GM18520 (cell line): Measurements from ENCODE around the gene RNF212.

ENCODE experiments used
- ATAC-seq: cut with Tn5 transposase; IDR thresholded peaks from one replicate; pipeline ENCODE4 v1.9.1; 2021; ENCODE audit not compliant: unreplicated experiment

Gene RNF212

GRCh38 chr4:1091561-1091995, 21.8 kb downstream of the RNF212 start:
- ATAC-seq: no peak

GRCh38 chr4:1090465-1091440, 22.6 kb downstream of the RNF212 start:
- no peak for ATAC-seq

DNA sequence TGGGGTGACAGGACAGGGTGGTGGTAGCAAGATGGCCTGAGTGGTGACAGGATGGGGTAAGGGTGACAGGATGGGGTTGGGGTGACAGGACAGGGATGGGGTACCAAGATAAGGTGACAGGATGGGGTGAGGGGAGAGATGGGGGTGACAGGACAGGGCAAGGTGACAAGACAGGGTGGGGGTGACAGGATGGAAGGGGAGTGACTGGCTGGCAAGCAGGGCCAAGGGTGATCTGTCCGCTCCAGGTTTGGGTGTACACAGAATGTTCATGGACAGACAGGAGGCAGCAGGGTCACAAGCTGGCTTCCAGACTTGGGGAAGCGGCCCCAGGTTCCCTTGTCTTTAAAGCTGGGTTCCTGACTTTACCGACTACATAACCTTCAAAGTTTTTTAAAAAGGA, 23.3 kb downstream of the RNF212 start:
- no peak for ATAC-seq

DNA sequence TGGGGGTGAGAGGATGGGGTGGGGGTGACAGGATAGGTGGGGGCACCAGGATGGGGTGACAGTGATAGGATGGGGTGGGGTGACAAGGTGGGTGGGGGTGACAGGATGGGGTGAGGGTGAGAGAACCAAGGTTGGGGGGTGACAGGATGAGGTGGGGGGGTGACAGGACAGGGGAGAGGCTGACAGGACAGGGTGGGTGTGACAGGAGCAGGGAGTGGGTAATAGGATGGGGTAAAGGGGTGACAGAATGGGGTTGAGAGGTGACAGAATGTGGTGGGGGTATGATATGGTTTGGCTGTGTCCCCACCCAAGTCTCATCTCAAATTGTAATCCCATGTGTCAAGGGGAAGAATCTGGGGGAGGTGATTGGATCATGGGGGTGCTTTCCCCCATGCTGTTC, 26.0 kb downstream of the RNF212 start:
- ATAC-seq: no peak

DNA sequence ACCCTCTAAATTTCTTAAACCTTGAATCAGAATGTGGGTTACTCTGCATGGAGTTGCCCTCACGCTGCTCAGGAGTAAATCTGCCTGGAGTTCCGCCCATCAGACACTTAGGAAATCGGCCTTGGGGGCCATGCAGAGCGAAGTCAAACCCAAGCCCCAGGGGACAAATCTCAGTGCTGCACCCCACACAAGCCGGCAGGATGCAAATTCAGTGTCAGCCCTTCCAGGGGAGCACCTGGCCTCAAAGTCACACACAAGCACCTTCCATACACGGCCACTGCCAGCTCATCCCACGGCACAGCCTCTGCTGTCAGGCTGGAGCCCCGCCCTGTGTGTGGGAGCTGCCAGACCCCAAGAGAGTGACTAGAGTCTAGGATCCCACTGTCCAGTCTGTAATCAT, 27.4 kb downstream of the RNF212 start:
- no peak for ATAC-seq

- no peak for ATAC-seq
These were observed 28.0 kb downstream of the RNF212 start for GRCh38 chr4:1085404-1085799.

DNA sequence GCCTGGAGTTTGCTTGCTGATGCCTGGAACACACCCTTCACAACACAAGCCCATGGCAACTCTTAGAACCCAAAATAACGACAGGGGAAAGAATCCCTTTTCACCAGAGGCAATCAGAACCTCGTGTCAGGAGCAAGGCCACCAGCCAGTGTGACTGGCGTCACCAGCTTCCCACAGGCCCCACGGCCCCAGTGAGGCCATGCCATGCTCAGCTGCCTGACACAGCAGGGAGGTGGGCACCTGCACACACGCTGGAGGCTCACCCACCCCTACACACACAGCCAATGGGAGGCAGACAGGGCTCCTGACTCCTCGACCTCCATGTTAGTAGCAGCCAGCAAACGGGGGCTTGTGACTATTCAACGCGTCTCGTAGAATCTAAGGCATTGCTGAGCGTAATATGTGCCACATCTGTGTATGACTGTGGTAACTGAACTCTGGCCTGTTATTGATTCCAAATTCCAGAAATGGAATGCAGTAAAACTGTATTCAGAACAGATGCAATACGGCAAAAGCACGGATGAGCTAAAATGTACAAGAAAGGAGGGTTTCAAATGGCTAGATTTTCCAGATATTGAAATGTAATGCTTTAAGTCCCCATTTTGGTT, 28.5 kb downstream of the RNF212 start:
- no peak for ATAC-seq

DNA sequence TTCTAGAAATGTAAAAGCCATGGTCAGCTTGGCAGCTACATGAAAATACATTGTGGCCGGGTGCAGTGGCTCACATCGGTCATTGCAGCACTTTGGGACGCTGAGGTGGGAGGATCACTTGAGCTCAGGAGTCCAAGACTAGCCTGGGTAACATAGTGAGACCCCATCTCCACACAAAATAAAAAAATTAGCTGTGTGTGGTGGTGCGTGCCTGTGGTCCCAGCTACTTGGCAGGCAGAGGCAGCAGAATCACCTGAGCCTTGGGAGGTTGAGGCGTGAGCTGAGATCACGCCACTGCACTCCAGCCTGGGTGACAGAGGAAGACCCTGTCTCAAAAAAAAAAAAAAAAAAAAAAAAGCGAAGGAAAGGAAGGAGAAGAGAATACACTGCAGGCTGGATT, 29.0 kb downstream of the RNF212 start:
- no peak for ATAC-seq

GRCh38 chr4:1082215-1083182, 30.9 kb downstream of the RNF212 start:
- ATAC-seq: no peak

DNA sequence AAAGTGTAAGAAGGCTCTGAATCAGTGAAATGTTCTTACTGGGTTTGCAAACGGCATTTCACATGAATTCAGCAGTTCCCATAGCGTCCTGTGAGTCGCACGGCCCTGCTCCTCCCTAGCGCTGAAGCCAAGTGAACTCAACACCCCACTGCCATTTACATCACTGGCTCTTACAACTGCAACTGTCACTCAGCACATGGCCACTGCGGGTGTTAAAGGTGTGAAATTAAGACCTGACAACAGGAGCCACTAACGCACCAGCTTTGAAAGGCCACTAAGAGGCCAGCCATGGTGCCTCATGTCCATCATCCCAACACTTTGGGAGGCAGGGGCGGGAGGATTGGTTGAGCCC, 31.7 kb downstream of the RNF212 start:
- no peak for ATAC-seq

- ATAC-seq: no peak
These were observed 32.2 kb downstream of the RNF212 start for GRCh38 chr4:1080961-1081688.

DNA sequence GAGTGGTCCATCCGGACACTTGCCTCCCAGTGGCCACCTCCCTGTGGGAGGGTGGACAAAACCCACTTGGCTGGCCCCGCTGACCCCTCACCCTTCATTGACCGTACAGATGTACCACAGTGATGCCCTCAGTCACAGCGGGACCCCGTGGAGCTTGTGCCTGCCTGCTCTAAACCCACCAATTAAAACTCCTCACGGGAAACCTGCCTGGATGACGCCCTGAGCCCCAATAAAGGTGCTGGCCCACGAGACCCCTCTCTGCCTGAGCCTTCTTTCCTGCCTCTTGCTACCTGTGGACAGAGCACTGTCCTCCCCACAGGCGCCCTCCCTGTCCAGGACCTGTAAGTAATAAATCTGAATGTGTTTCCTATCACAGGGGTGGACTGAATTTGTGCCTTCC, 32.9 kb downstream of the RNF212 start:
- no peak for ATAC-seq

DNA sequence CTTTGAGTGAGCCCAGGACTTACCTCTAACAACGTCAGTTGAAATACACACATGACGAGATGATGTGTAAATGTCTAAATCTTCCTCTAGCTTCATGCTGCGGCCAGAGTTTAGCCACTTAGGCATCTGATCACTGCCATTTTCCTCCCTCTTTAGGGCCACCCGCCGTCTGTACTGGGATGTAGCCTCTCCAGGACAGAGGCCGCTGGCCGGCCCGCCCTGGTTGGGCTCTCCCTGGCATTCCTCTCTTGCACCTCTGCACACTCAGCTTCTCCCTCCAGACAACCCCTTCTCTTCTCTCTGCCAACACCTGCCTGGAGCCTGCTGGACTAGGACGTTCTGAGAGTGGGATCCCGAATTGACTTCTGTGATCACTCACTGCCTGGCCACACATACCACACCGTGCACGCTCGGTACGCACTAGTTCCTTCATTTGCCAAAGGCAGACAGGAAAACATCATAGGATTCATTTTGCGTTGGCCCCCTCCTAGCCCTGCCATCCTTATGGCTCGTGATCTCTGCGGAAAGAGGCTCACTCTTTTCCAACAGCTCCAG, 33.6 kb downstream of the RNF212 start:
- ATAC-seq: no peak

- no peak for ATAC-seq
These were observed 34.9 kb downstream of the RNF212 start for GRCh38 chr4:1078490-1078889.

GRCh38 chr4:1077711-1078477, 35.5 kb downstream of the RNF212 start:
- no peak for ATAC-seq

- no peak for ATAC-seq
These were observed 37.3 kb downstream of the RNF212 start for GRCh38 chr4:1075809-1076699.

DNA sequence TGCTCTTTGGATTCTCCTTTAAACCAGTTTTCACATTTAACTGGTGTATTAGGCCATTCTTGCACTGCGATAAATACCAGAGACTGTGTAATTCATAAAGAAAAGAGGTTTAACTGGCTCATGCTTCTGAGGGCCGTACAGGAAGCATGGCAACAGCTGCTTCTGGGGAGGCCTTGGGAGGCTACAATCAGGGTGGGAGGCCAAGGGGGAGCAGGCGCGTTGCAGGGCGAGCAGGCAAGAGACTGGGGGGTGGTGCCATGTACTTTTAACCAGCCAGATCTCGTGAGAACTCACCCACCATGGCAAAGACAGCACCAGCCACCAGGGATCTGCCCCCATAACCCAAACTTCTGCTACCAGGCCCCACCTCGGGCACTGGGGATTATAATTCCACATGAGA, 38.1 kb downstream of the RNF212 start:
- no peak for ATAC-seq

- ATAC-seq: no peak
These were observed 39.3 kb downstream of the RNF212 start for GRCh38 chr4:1074077-1074476.
